Kidney epithelial cell (primary cell): ENCODE data around the gene AHR. TPM values are rescaled to one million over a fixed set of nuclear protein-coding genes. Genes with fewer than 3 reads are reported as not detected.

Experiments
- DNase-seq: peaks from one replicate; pipeline ENCODE4 v3.0.0-alpha.2; 2010; ENCODE audit warnings: low read depth
- H3K27me3 ChIP-seq: 2 replicates; pipeline ENCODE4 v1.6.0; 2011; ENCODE audit warnings: low read length; ENCODE audit not compliant: control insufficient read depth, insufficient read depth
- H3K36me3 ChIP-seq: 2 replicates; pipeline ENCODE4 v1.5.1; 2011; ENCODE audit warnings: low read length; ENCODE audit not compliant: control insufficient read depth, insufficient read depth
- H3K4me3 ChIP-seq: 2 replicates; pipeline ENCODE4 v1.5.1; 2011; ENCODE audit warnings: low read depth, mild to moderate bottlenecking, control low read depth, low read length
- CTCF ChIP-seq: IDR thresholded peaks from 2 replicates; pipeline ENCODE4 v1.5.1; 2011; ENCODE audit warnings: mild to moderate bottlenecking, moderate library complexity, low read length, control low read depth, inconsistent platforms; ENCODE audit not compliant: insufficient read depth, poor library complexity, severe bottlenecking
- total RNA-seq: library from RNA; depleted of rRNA; stranded (reverse); fragments of >200 nt; gene quantifications from 2 replicates; pipeline ENCODE4 v1.2.3, GENCODE V29; 2015

Gene AHR
- total RNA-seq, 1 donor from 2014 or later = 29.0 TPM

GRCh38 chr7:17307000-17307399 lies 8.5 kb downstream of the AHR start:
- Histone ChIP-seq H3K4me3 (no peak overlapping the region), H3K36me3 (no peaks in the 10 kb centered on the region), H3K27me3 (no peaks in the 10 kb centered on the region)
- no peak for DNase-seq
- no peak for TF ChIP-seq CTCF

- no peak for DNase-seq
- no peak for TF ChIP-seq CTCF
- Histone ChIP-seq H3K36me3 (no peaks in the 10 kb centered on the region), H3K4me3 (no peak overlapping the region), H3K27me3 (no peaks in the 10 kb centered on the region)
Observed at GRCh38 chr7:17307558-17307957, 9.1 kb downstream of the AHR start.

GRCh38 chr7:17307969-17308648 lies 9.7 kb downstream of the AHR start:
- H3K4me3 ChIP-seq = no peak overlapping the region
- H3K36me3 ChIP-seq = no peaks in the 10 kb centered on the region
- no peak for TF ChIP-seq CTCF
- no peaks in the 10 kb centered on the region for H3K27me3 ChIP-seq
- no peak for DNase-seq

- Histone ChIP-seq H3K27me3 (no peaks in the 10 kb centered on the region), H3K4me3 (no peak overlapping the region), H3K36me3 (no peaks in the 10 kb centered on the region)
- DNase-seq = no peak
- TF ChIP-seq CTCF = no peak
Observed at GRCh38 chr7:17311194-17311593, 12.7 kb downstream of the AHR start.

- no peak for DNase-seq
- Histone ChIP-seq H3K4me3 (no peak overlapping the region), H3K27me3 (no peaks in the 10 kb centered on the region), H3K36me3 (no peaks in the 10 kb centered on the region)
- TF ChIP-seq CTCF = no peak
Observed at GRCh38 chr7:17311952-17312351, 13.5 kb downstream of the AHR start.

DNA sequence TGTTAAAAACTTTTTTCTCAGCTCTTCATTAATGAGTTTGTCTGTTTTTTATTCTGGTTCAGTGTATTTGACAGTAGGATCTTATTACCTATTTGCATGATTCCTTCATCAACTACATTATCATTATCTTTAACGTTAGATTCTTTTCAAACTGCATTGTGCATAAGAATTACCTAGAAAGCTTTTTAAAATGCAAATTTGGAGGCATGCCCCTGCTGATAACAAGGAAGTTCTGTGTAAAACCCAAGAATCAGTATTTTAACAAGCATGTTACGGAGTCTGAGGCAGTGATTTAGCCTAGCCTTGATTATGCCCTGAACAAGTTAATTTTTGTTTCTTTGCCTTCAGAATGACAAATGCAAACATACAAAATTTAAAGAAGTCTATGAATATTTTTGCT lies 14.2 kb downstream of the AHR start:
- no peak for DNase-seq
- H3K36me3 ChIP-seq = no peaks in the 10 kb centered on the region
- no peaks in the 10 kb centered on the region for H3K27me3 ChIP-seq
- TF ChIP-seq CTCF = no peak
- no peak overlapping the region for H3K4me3 ChIP-seq
